SK-N-SH treated with all-trans-retinoic acid at 6 μM for 48 hours (cell line): ENCODE results near the gene TLE2.

Experiments used
- ATAC-seq: fragments of 200-7000 bp; cut with Tn5 transposase; 3 replicates; pipeline ENCODE4 v1.9.1; 2020; ENCODE audit warnings: mild to moderate bottlenecking, moderate library complexity
- ARNTL ChIP-seq: fragments of 450-650 bp; formaldehyde crosslinking; IDR thresholded peaks from 2 replicates; pipeline ENCODE4 v1.5.0; 2020; ENCODE audit warnings: low read depth, mild to moderate bottlenecking, moderate library complexity, borderline replicate concordance
- BACH2 ChIP-seq: fragments of 250-450 bp; sonication (Bioruptor Pico); IDR thresholded peaks from 2 replicates; pipeline ENCODE4 v1.9.0; 2021; ENCODE audit warnings: mild to moderate bottlenecking, borderline replicate concordance
- CSDC2 ChIP-seq: fragments of 250-450 bp; sonication (Bioruptor Pico); IDR thresholded peaks from 2 replicates; pipeline ENCODE4 v1.5.0; 2020; ENCODE audit warnings: mild to moderate bottlenecking, moderate library complexity
- ESRRG ChIP-seq: fragments of 250-450 bp; sonication (Bioruptor Pico); IDR thresholded peaks from 2 replicates; pipeline ENCODE4 v1.6.1; 2021; ENCODE audit warnings: mild to moderate bottlenecking
- GLIS3 ChIP-seq: fragments of 250-450 bp; sonication (Bioruptor Pico); IDR thresholded peaks from 2 replicates; pipeline ENCODE4 v1.5.0; 2020; ENCODE audit warnings: mild to moderate bottlenecking, moderate library complexity
- ISL1 ChIP-seq: fragments of 250-450 bp; sonication (Bioruptor Pico); IDR thresholded peaks from 2 replicates; pipeline ENCODE4 v2.1.2; 2022; ENCODE audit warnings: mild to moderate bottlenecking, moderate library complexity
- OSR1 ChIP-seq: fragments of 250-450 bp; sonication (Bioruptor Pico); IDR thresholded peaks from 2 replicates; pipeline ENCODE4 v1.8.0; 2022; ENCODE audit warnings: moderate library complexity, mild to moderate bottlenecking, inconsistent platforms
- SNAI2 ChIP-seq: fragments of 250-450 bp; sonication (Bioruptor Pico); IDR thresholded peaks from 2 replicates; pipeline ENCODE4 v1.5.0; 2020; ENCODE audit warnings: mild to moderate bottlenecking, moderate library complexity
- TCF4 ChIP-seq: fragments of 250-450 bp; sonication (Bioruptor Pico); IDR thresholded peaks from 2 replicates; pipeline ENCODE4 v1.8.0; 2021; ENCODE audit warnings: mild to moderate bottlenecking, moderate library complexity, borderline replicate concordance
- TOX ChIP-seq: fragments of 250-450 bp; sonication (Bioruptor Pico); IDR thresholded peaks from 2 replicates; pipeline ENCODE4 v1.8.0; 2021; ENCODE audit warnings: mild to moderate bottlenecking, moderate library complexity, borderline replicate concordance
- ZC3H10 ChIP-seq: fragments of 250-450 bp; sonication (Bioruptor Pico); IDR thresholded peaks from 2 replicates; pipeline ENCODE4 v1.5.1; 2021; ENCODE audit warnings: mild to moderate bottlenecking, moderate library complexity
- ZFP3 ChIP-seq: fragments of 250-450 bp; sonication (Bioruptor Pico); IDR thresholded peaks from 2 replicates; pipeline ENCODE4 v1.5.0; 2020; ENCODE audit warnings: mild to moderate bottlenecking, moderate library complexity
- ZFP30 ChIP-seq: fragments of 450-650 bp; formaldehyde crosslinking; IDR thresholded peaks from 2 replicates; pipeline ENCODE4 v1.5.0; 2022; ENCODE audit warnings: mild to moderate bottlenecking, moderate library complexity
- ZNF565 ChIP-seq: fragments of 450-650 bp; formaldehyde crosslinking; conservative IDR thresholded peaks from 2 replicates; pipeline ENCODE4 v1.5.0; 2020; ENCODE audit warnings: low read depth, mild to moderate bottlenecking, moderate library complexity
- ZNF70 ChIP-seq: fragments of 450-650 bp; formaldehyde crosslinking; IDR thresholded peaks from 2 replicates; pipeline ENCODE4 v1.5.0; 2020; ENCODE audit warnings: mild to moderate bottlenecking, moderate library complexity
- ZNF8 ChIP-seq: fragments of 450-650 bp; formaldehyde crosslinking; IDR thresholded peaks from 2 replicates; pipeline ENCODE4 v1.5.0; 2020; ENCODE audit warnings: mild to moderate bottlenecking, moderate library complexity
- TF ChIP-seq, protein P1 (sequence below): fragments of 250-450 bp; sonication (Bioruptor Pico); IDR thresholded peaks from 2 replicates; pipeline ENCODE4 v1.5.0; 2020; ENCODE audit warnings: mild to moderate bottlenecking, moderate library complexity
- TF ChIP-seq, protein P2 (sequence below): fragments of 250-450 bp; sonication (Bioruptor Pico); IDR thresholded peaks from 2 replicates; pipeline ENCODE4 v1.5.1; 2021; ENCODE audit warnings: mild to moderate bottlenecking, moderate library complexity
- TF ChIP-seq, protein P3 (sequence below): fragments of 250-450 bp; sonication (Bioruptor Pico); IDR thresholded peaks from 2 replicates; pipeline ENCODE4 v1.8.0; 2021; ENCODE audit warnings: low read depth, mild to moderate bottlenecking, moderate library complexity, borderline replicate concordance
- TF ChIP-seq, protein P4 (sequence below): fragments of 250-450 bp; sonication (Bioruptor Pico); IDR thresholded peaks from 2 replicates; pipeline ENCODE4 v1.8.0; 2020; ENCODE audit warnings: mild to moderate bottlenecking, moderate library complexity, borderline replicate concordance

Gene TLE2

DNA sequence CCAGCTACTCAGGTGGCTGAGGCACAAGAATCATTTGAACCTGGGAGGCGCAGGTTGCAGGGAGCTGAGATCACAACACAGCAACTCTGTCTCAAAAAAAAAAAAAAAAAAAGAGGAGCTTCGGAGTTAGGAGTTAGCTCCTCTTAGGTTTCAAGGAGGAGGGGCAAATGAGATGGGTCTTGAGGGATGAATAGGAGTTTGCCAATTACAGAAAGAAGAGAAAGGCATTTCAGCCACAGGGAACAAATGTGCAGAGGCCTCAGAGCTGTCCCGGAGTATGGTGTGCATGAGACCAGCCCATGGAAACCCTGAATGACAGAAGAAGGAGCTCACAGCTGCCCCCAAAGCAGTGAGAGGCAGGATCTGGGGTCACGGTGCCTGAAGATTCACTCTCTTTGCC, 24.6 kb downstream of the TLE2 start:
- ATAC-seq, result no peak
- TF ChIP-seq CSDC2 (CRISPR knock-in tag) (no peak), ZFP3 (CRISPR knock-in tag) (peak; percentile 96)
- TF ChIP-seq, all 23 proteins: peak for 1

DNA sequence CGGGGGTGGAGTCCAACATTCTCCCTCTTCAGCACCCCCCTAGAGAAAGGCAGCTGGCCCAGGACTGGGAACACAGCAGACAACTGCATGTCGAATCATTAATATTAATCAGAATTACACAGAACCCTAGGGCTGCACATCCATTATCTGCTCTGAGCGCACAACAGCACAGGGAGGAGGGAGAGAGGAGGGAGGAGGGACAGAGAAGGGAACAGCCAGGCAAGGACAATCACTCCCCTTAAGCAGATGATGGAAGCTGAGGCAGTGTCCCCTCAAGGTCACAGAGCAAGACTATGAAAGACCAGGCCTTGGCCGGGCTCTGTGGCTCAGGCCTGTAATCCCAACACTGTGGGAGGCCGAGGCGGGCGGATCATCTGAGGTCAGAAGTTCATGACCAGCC, 26.0 kb downstream of the TLE2 start:
- TF ChIP-seq ISL1 (CRISPR knock-in tag) (no peak), ZNF70 (CRISPR knock-in tag) (no peak), TCF4 (CRISPR knock-in tag) (no peak), ZNF8 (CRISPR knock-in tag) (no peak), ARNTL (CRISPR knock-in tag) (no peak), SNAI2 (CRISPR knock-in tag) (no peak), ESRRG (CRISPR knock-in tag) (no peak), ZC3H10 (no peak), TOX (CRISPR knock-in tag) (no peak), CSDC2 (CRISPR knock-in tag) (no peak), ZFP30 (no peak), GLIS3 (CRISPR knock-in tag) (no peak), BACH2 (CRISPR knock-in tag) (no peak)
- TF ChIP-seq, protein P1, sequence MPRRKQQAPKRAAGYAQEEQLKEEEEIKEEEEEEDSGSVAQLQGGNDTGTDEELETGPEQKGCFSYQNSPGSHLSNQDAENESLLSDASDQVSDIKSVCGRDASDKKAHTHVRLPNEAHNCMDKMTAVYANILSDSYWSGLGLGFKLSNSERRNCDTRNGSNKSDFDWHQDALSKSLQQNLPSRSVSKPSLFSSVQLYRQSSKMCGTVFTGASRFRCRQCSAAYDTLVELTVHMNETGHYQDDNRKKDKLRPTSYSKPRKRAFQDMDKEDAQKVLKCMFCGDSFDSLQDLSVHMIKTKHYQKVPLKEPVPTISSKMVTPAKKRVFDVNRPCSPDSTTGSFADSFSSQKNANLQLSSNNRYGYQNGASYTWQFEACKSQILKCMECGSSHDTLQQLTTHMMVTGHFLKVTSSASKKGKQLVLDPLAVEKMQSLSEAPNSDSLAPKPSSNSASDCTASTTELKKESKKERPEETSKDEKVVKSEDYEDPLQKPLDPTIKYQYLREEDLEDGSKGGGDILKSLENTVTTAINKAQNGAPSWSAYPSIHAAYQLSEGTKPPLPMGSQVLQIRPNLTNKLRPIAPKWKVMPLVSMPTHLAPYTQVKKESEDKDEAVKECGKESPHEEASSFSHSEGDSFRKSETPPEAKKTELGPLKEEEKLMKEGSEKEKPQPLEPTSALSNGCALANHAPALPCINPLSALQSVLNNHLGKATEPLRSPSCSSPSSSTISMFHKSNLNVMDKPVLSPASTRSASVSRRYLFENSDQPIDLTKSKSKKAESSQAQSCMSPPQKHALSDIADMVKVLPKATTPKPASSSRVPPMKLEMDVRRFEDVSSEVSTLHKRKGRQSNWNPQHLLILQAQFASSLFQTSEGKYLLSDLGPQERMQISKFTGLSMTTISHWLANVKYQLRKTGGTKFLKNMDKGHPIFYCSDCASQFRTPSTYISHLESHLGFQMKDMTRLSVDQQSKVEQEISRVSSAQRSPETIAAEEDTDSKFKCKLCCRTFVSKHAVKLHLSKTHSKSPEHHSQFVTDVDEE (CRISPR knock-in tag), result no peak
- TF ChIP-seq, protein P2, sequence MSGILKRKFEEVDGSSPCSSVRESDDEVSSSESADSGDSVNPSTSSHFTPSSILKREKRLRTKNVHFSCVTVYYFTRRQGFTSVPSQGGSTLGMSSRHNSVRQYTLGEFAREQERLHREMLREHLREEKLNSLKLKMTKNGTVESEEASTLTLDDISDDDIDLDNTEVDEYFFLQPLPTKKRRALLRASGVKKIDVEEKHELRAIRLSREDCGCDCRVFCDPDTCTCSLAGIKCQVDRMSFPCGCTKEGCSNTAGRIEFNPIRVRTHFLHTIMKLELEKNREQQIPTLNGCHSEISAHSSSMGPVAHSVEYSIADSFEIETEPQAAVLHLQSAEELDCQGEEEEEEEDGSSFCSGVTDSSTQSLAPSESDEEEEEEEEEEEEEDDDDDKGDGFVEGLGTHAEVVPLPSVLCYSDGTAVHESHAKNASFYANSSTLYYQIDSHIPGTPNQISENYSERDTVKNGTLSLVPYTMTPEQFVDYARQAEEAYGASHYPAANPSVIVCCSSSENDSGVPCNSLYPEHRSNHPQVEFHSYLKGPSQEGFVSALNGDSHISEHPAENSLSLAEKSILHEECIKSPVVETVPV (CRISPR knock-in tag), result no peak
- ATAC-seq, result no peak

DNA sequence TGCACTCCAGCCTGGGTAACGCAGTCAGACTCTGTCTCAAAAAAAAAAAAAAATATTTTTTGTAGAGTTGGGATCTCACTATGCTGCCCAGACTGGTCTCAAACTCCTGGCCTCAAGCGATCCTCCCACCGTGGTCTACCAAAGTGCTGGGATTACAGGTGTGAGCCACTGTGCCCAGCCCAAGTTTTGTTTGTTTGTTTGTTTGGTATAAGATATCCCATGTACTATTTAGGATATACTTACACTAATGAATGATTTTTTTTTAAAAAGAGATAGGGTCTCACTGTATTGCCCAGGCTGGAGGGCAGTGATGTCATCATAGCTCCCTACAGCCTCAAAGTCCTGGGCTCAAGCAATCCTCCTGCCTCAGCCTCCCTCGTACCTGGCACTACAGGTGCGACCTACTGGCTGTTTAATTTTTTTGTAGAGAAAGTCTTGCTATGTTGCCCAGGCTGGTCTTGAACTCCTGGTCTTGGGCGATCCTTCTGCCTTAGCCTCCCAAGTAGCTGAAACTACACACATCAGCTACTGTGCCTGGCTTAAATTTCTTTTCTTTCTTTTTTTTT, 27.8 kb downstream of the TLE2 start:
- no peak for ATAC-seq
- no peak for TF ChIP-seq ZC3H10

DNA sequence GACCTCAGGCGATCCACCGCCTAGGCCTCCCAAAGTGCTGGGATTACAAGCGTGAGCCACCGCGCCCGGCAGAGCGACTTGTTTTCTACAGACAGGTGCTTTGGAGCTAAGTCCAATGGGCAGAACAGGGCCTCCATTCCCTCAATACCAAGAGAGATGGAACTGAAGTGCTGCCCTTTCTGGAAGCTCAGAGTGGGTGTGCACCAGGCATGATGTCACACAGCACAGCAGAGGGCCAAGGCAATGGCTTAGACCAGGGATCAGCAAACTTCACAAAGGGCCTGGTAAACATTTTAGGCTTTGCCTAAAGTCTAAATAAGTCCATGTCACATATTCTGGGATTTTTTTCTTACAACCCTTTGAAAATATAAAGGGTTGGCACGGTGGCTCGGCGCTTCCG, 30.4 kb downstream of the TLE2 start:
- TF ChIP-seq ZNF70 (CRISPR knock-in tag), result no peak
- TF ChIP-seq, all 23 proteins: peak for 0
- no peak for ATAC-seq

DNA sequence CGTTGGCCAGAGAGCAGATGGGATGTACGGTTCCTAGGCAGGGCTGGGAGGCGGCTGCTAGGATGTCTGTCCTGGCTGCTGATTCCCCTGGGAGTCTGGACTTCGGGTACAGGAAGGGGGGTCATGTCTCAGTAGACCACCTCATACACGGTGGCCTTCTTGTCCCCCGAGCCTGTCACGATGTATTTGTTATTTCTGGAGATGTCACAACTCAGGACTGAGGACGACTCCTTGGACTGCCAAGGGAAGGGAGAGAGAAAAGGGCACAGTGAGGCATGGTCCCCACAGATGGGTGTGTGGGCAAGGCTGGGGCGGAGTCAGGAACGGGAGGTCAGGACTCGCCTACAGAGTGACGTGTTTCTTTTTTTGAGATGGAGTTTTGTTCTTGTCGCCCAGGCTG, 31.4 kb downstream of the TLE2 start:
- no peak for ATAC-seq
- TF ChIP-seq, protein P3, sequence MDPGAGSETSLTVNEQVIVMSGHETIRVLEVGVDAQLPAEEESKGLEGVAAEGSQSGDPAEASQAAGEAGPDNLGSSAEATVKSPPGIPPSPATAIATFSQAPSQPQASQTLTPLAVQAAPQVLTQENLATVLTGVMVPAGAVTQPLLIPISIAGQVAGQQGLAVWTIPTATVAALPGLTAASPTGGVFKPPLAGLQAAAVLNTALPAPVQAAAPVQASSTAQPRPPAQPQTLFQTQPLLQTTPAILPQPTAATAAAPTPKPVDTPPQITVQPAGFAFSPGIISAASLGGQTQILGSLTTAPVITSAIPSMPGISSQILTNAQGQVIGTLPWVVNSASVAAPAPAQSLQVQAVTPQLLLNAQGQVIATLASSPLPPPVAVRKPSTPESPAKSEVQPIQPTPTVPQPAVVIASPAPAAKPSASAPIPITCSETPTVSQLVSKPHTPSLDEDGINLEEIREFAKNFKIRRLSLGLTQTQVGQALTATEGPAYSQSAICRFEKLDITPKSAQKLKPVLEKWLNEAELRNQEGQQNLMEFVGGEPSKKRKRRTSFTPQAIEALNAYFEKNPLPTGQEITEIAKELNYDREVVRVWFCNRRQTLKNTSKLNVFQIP, result no peak
- TF ChIP-seq, protein P4, sequence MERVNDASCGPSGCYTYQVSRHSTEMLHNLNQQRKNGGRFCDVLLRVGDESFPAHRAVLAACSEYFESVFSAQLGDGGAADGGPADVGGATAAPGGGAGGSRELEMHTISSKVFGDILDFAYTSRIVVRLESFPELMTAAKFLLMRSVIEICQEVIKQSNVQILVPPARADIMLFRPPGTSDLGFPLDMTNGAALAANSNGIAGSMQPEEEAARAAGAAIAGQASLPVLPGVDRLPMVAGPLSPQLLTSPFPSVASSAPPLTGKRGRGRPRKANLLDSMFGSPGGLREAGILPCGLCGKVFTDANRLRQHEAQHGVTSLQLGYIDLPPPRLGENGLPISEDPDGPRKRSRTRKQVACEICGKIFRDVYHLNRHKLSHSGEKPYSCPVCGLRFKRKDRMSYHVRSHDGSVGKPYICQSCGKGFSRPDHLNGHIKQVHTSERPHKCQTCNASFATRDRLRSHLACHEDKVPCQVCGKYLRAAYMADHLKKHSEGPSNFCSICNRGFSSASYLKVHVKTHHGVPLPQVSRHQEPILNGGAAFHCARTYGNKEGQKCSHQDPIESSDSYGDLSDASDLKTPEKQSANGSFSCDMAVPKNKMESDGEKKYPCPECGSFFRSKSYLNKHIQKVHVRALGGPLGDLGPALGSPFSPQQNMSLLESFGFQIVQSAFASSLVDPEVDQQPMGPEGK (CRISPR knock-in tag), result no peak
- no peak for TF ChIP-seq TCF4 (CRISPR knock-in tag)

DNA sequence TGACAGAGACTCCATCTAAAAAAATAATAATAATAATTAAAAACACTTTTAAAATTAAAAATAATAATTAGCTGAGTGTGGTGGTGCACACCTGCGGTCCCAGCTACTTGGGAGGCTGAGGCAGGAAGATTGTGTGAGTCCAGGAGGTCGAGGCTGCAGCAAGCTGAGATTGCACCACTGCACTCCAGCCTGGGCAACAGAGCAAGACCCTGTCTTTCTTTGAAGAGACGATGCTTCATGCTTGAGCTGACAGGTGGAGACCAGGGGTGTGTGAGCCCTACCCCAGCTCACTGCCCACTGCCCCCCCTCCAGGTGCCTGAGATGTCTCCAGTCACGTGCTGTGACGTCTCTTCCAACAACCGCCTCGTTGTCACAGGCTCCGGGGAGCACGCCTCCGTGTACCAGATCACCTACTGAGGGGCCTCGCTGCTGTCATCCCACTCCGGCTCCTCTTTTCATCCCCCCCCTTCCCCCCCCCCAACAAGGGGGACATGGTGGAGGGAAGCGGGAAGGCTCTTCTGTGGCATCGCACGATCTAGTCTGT, 34.4 kb downstream of the TLE2 start:
- ATAC-seq, result no peak
- TF ChIP-seq TCF4 (CRISPR knock-in tag), result no peak
- TF ChIP-seq ESRRG (CRISPR knock-in tag), result no peak
- TF ChIP-seq, protein P4 (CRISPR knock-in tag), result no peak
- no peak for TF ChIP-seq BACH2 (CRISPR knock-in tag)
- TF ChIP-seq GLIS3 (CRISPR knock-in tag), result no peak
- TF ChIP-seq CSDC2 (CRISPR knock-in tag), result no peak
- TF ChIP-seq ISL1 (CRISPR knock-in tag), result no peak
- TF ChIP-seq OSR1 (CRISPR knock-in tag), result no peak
- no peak for TF ChIP-seq ZNF565 (CRISPR knock-in tag)
- TF ChIP-seq ZNF8 (CRISPR knock-in tag), result no peak
- TF ChIP-seq, protein P2 (CRISPR knock-in tag), result no peak
